GM23338 (cell line): ENCODE measurements around the gene CCDC71L. TPM values are rescaled to one million over a fixed set of nuclear protein-coding genes. Genes with fewer than 3 reads are reported as not detected.

Experiments
- ATAC-seq: fragments of 200-7000 bp; cut with Tn5 transposase; 3 replicates; pipeline ENCODE4 v1.9.1; 2020
- DNase-seq: peaks from one replicate; pipeline ENCODE4 v3.0.0-alpha.2; 2015; ENCODE audit warnings: low spot score
- H2AFZ ChIP-seq: fragments of 200-600 bp; sonication (generic); 2 replicates; pipeline ENCODE4 v1.8.0; 2016; ENCODE audit warnings: antibody characterized with exemption, mild to moderate bottlenecking, moderate library complexity
- H3F3A ChIP-seq: fragments of 200-600 bp; sonication (generic); replicated peaks from 2 replicates; pipeline ENCODE4 v1.8.0; 2017; ENCODE audit warnings: antibody characterized with exemption, mixed run types, low read depth
- H3K27ac ChIP-seq: fragments of 200-600 bp; sonication (generic); 2 replicates; pipeline ENCODE4 v1.6.1; 2016; ENCODE audit warnings: low read depth
- H3K27me3 ChIP-seq: fragments of 200-600 bp; sonication (generic); 2 replicates; pipeline ENCODE4 v1.8.0; 2016; ENCODE audit warnings: mild to moderate bottlenecking, mixed run types, moderate library complexity; ENCODE audit not compliant: insufficient read depth
- H3K36me3 ChIP-seq: fragments of 200-600 bp; sonication (generic); 2 replicates; pipeline ENCODE4 v1.8.0; 2016; ENCODE audit warnings: mild to moderate bottlenecking; ENCODE audit not compliant: insufficient read depth
- H3K4me1 ChIP-seq: fragments of 200-600 bp; sonication (generic); 2 replicates; pipeline ENCODE4 v1.8.0; 2016; ENCODE audit warnings: mild to moderate bottlenecking, moderate library complexity; ENCODE audit not compliant: insufficient read depth
- H3K4me2 ChIP-seq: fragments of 200-600 bp; sonication (generic); 2 replicates; pipeline ENCODE4 v1.7.1; 2017; ENCODE audit warnings: mixed run types
- H3K4me3 ChIP-seq: fragments of 200-600 bp; sonication (generic); 2 replicates; pipeline ENCODE4 v1.6.1; 2016; ENCODE audit warnings: mixed run types
- H3K79me2 ChIP-seq: fragments of 200-600 bp; sonication (generic); replicated peaks from 2 replicates; pipeline ENCODE4 v1.8.0; 2017; ENCODE audit warnings: mild to moderate bottlenecking; ENCODE audit not compliant: insufficient read depth
- H3K9me2 ChIP-seq: fragments of 200-600 bp; sonication (generic); 2 replicates; pipeline ENCODE4 v1.8.0; 2017; ENCODE audit not compliant: insufficient read depth
- H4K20me1 ChIP-seq: fragments of 200-600 bp; sonication (generic); replicated peaks from 2 replicates; pipeline ENCODE4 v1.8.0; 2017; ENCODE audit warnings: mild to moderate bottlenecking; ENCODE audit not compliant: insufficient read depth
- H3K27ac Mint-ChIP-seq: 2 replicates; pipeline ENCODE4 v1.8.0; 2020; ENCODE audit warnings: inconsistent platforms, mild to moderate bottlenecking, moderate library complexity, mixed read lengths
- H3K27me3 Mint-ChIP-seq: 3 replicates; pipeline ENCODE4 v1.8.0; 2022; ENCODE audit warnings: low read depth, mild to moderate bottlenecking, moderate library complexity, mixed read lengths, inconsistent platforms; ENCODE audit not compliant: insufficient read depth, poor library complexity
- H3K36me3 Mint-ChIP-seq: 3 replicates; pipeline ENCODE4 v1.8.0; 2021; ENCODE audit warnings: low read depth, mild to moderate bottlenecking, inconsistent platforms, moderate library complexity, mixed read lengths
- H3K4me1 Mint-ChIP-seq: 3 replicates; pipeline ENCODE4 v1.8.0; 2020; ENCODE audit warnings: mild to moderate bottlenecking, inconsistent platforms, mixed read lengths
- H3K4me3 Mint-ChIP-seq: 3 replicates; pipeline ENCODE4 v1.8.0; 2021; ENCODE audit warnings: moderate library complexity, mild to moderate bottlenecking, inconsistent platforms, mixed read lengths
- H3K9me3 Mint-ChIP-seq: 3 replicates; pipeline ENCODE4 v1.8.0; 2020; ENCODE audit warnings: moderate library complexity, mild to moderate bottlenecking, inconsistent platforms, mixed read lengths
- CREB1 ChIP-seq: fragments of 250-450 bp; sonication (Bioruptor Pico); IDR thresholded peaks from 2 replicates; pipeline ENCODE4 v1.5.0; 2020; ENCODE audit warnings: low read depth, mild to moderate bottlenecking, moderate library complexity
- JUNB ChIP-seq: IDR thresholded peaks from one replicate; pipeline ENCODE4 v1.6.1; 2016; ENCODE audit warnings: antibody characterized with exemption; ENCODE audit not compliant: unreplicated experiment
- NANOG ChIP-seq: IDR thresholded peaks from 2 replicates; pipeline ENCODE4 v1.6.1; 2016; ENCODE audit warnings: antibody characterized with exemption, borderline replicate concordance
- ZNF114 ChIP-seq: fragments of 250-450 bp; sonication (Bioruptor Pico); IDR thresholded peaks from 2 replicates; pipeline ENCODE4 v1.5.0; 2020; ENCODE audit warnings: mild to moderate bottlenecking, moderate library complexity
- ZNF331 ChIP-seq: fragments of 250-450 bp; sonication (Bioruptor Pico); IDR thresholded peaks from 2 replicates; pipeline ENCODE4 v1.5.0; 2020; ENCODE audit warnings: low read depth, mild to moderate bottlenecking, moderate library complexity
- ZNF462 ChIP-seq: fragments of 250-450 bp; sonication (Bioruptor Pico); IDR thresholded peaks from 2 replicates; pipeline ENCODE4 v1.5.0; 2020; ENCODE audit warnings: mild to moderate bottlenecking, moderate library complexity
- polyA plus RNA-seq: library from polyadenylated mRNA; unstranded; fragments of >200 nt; fragmentation: Nextera tagmentation; extraction: Ambion mirVana; gene quantifications from 2 replicates; pipeline ENCODE4 v1.2.1, GENCODE V29; 2016
- total RNA-seq: library from RNA; depleted of rRNA; stranded (reverse); fragments of >200 nt; shearing (Covaris generic); gene quantifications from 2 replicates; pipeline ENCODE4 v1.2.3, GENCODE V29; 2014

Gene CCDC71L
- total and polyA plus RNA-seq, 2 experiments from 2014 or later, result 8.4 to 32.3 TPM

DNA sequence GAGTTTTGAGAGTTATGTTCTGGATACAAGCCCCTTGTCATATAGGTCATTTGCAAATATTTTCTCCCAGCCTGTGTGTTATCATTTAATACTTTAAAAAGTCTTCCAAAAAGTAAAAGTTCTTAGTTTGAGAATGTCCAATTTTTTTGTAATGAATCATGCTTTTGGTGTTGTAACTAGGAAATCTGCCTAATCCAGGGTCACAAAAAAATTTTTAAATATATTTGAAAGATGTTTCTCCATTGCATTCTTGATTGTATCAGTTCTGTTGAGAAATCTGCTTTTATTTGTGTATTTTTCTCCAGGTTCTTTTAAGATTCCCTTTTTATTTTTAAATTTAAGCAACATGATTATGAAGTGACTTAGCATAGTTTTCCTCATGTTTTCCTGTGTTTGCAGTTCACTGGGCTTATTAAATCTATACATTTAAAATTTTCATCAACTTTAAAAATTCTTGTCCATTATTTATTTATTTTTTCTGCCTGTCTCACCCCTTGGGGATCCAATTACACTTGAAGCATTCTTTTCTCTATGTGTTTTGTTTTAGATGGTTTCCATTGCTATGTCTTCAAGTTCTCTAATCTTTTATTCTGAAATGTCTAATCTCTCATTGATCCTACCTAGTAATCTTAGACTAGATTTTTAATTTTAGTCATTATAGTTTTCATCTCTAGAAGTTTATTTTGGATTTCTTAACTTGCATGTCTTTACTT is 47.0 kb downstream of the CCDC71L start (continued):
- no peak for TF ChIP-seq ZNF462 (CRISPR knock-in tag)
- TF ChIP-seq JUNB, result no peak
- TF ChIP-seq CREB1, result no peak
- no peak for TF ChIP-seq ZNF331 (CRISPR knock-in tag)

- Mint-ChIP-seq H3K27ac (no peak overlapping the region), H3K4me3 (no peak overlapping the region), H3K27me3 (no peaks in the 10 kb centered on the region), H3K9me3 (peaks cover 5% of the 10 kb centered on the region; the same call in 2 of the 3 replicates), H3K4me1 (peaks cover 4% of the 10 kb centered on the region; the same call in 2 of the 3 replicates), H3K36me3 (no peaks in the 10 kb centered on the region)
- H3F3A ChIP-seq, result no peaks in the 10 kb centered on the region
- no peak for TF ChIP-seq NANOG
- TF ChIP-seq ZNF114 (CRISPR knock-in tag), result no peak
- ATAC-seq (no peak), DNase-seq (no peak)
- no peaks in the 10 kb centered on the region for H3K4me1 ChIP-seq
- H3K9me2 ChIP-seq, result peaks cover 4% of the 10 kb centered on the region; the same call in 1 of the 2 replicates
- no peaks in the 10 kb centered on the region for H3K79me2 ChIP-seq
- H3K36me3 ChIP-seq, result no peaks in the 10 kb centered on the region
- no peak overlapping the region for H3K4me2 ChIP-seq
- H3K27ac ChIP-seq, result no peak overlapping the region
- no peak overlapping the region for H3K4me3 ChIP-seq
- H4K20me1 ChIP-seq, result no peaks in the 10 kb centered on the region
- no peaks in the 10 kb centered on the region for H3K27me3 ChIP-seq
- no peak overlapping the region for H2AFZ ChIP-seq
These were observed 47.7 kb downstream of the CCDC71L start for GRCh38 chr7:106613279-106613678.
